ENCODE measurements around the gene HTR3E. TPM values are rescaled to one million over a fixed set of nuclear protein-coding genes. Genes with fewer than 3 reads are reported as not detected.

The HTR3E gene, protein sequence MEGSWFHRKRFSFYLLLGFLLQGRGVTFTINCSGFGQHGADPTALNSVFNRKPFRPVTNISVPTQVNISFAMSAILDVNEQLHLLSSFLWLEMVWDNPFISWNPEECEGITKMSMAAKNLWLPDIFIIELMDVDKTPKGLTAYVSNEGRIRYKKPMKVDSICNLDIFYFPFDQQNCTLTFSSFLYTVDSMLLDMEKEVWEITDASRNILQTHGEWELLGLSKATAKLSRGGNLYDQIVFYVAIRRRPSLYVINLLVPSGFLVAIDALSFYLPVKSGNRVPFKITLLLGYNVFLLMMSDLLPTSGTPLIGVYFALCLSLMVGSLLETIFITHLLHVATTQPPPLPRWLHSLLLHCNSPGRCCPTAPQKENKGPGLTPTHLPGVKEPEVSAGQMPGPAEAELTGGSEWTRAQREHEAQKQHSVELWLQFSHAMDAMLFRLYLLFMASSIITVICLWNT
- not detected in 2 replicates for total RNA-seq

DNA sequence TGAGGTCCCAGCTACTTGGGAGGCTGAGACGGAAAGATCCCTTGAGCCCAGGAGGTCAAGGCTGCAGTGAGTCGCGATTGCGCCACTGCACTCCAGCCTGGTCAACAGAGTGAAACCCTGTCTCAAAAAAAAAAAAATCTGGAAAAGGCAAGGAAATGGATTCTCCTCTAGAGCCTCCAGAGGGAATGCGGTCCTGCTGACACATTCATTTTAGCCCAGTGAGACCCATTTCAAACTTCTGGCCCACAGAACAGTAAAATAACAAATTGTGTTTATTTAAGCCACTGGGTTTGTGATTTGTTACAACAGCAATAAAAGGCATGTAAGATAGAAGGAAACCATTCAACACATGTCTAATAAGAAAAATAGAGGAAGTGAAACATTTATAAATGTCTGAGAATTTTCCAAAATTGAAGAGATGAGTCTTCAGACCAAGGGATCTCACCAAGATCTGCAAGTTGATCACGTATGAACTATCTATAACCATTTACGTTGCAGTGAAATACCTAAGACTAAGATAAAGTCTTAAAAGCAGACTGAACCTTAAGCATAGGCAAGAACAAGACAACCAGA lies at the start of gene HTR3E:
Gene HTR3E (plus strand): TSS at position 254 of the 573 bp plus-strand sequence. CDS start 466 bp downstream, outside the sequence.

DNA sequence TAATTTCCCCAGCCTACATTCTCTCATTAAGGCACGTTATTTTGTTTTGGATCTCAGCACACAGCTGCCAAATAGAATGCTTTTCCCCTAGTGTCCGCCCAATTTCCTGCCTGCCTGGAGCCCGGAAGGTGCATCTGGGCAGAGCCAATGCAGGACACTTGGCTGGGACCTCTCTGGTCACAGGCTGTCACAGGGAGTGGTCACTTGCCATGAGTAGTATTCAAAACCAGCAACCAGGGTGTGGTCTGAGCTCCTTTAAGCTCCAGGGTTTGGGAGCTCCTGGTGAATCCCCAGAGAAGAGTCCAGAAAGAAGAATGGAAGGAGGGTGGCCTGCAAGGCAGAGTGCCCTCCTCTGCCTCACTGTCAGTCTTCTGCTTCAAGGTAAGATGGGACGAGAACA lies 44.1 kb upstream of the HTR3E start, which contains the start of gene HTR3C:
Gene HTR3C (plus strand): TSS at position 281 of the 400 bp plus-strand sequence. CDS start 34 bp downstream, at position 315.

DNA sequence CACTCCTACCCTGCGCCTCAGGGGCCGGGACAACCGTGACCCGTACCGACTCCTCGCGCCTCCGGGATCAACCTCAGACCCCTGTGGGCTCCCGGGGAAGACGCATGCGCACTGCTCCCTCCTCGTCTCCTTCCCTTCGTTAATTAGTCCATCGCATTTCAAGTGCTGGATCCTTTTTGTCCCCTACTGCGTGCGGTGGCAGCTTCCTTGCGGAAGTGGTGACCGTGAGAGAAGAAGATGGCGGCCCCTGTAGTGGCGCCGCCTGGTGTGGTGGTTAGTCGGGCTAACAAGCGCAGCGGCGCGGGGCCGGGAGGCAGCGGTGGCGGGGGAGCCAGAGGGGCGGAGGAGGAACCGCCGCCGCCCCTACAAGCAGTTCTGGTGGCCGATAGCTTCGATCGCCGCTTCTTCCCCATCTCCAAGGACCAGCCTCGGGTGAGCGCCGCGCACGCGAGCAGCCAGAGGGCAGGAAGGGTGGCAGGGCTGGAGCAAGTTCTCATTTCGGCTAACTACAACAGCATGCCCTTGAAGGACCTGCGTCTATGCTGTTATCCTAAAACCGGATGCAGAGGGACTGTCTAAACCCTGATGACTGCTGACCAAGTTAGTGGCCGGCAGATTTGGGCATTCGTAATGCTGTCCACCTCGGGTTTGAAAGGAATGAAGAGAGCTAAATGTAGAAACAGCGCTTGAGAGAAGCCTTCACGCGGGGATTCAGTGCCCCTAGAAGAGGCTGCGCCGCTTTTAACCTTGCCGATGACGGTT lies 38.5 kb downstream of the HTR3E start, which contains the start of gene EIF2B5:
Gene EIF2B5 (plus strand): TSS at position 210 of the 762 bp plus-strand sequence. CDS start 28 bp downstream, at position 238.

DNA sequence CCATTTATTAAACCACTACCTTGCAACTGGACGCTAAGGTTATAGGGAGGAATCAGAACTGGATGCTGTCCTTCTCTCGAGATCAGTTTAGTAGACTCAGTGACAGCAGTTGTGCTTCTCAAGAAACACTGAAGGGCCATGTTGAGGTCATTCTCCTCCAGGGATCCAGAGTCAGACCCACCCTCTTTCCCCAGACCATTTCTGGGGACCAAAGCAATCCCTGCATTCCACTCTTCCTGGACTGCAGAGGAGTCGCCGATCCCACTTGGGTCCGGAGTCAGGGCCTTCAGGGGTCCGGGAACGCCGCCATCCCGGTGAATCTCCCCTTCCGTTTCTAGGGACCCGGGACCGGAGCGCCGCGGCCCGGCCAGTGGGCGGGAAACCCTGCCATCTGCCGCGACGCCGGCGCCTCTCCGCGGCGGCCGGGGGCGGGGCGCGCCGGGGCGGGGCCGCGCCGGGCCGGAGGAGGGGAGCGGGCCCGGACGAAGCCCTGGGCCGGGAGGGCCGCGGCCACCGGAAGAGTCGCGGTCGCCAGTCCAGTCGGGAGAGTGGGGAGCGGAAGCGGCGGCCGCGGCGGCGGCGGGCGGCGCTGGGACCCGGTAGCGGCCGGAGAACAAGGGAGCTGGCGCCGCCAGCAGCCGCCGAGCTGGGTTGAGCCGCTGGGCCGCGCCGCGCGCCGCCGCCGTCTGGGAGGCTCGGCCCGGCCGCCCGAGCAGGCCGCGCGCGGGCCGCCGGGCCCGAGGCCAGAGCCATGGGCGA lies 58.2 kb downstream of the HTR3E start, which contains the start of gene DVL3:
Gene DVL3 (plus strand): TSS at position 493 of the 759 bp plus-strand sequence. CDS start 259 bp downstream, at position 752.

Small RNA genes within 50 kb of the gene (small RNA-seq; reads per million reads assigned to genes)
- gene RF00019 (ENCODE audit: low replicate concordance): not detected

Other genes starting within 250 kb of the HTR3E start
- gene PARL, start 212.2 kb upstream of the HTR3E start, total RNA-seq: 28.5 and 32.2 TPM in 2 replicates
- 16.2 and 19.8 TPM in 2 replicates for gene ABCC5, start 79.2 kb upstream of the HTR3E start, total RNA-seq
- not detected in 2 replicates for gene HTR3D, start 65.3 kb upstream of the HTR3E start, total RNA-seq
- gene HTR3C, start 44.0 kb upstream of the HTR3E start, total RNA-seq: 0.14 TPM in 1 of 2 replicates, not detected in the other
- 26.0 and 39.7 TPM in 2 replicates for gene EIF2B5, start 38.3 kb downstream of the HTR3E start, total RNA-seq
- 58.4 and 68.9 TPM in 2 replicates for gene DVL3, start 58.3 kb downstream of the HTR3E start, total RNA-seq
- gene AP2M1, start 77.8 kb downstream of the HTR3E start, total RNA-seq: 435 and 453 TPM in 2 replicates
- 45.5 and 56.7 TPM in 2 replicates for gene ABCF3, start 89.1 kb downstream of the HTR3E start, total RNA-seq
- not detected in 2 replicates for gene VWA5B2, start 132.5 kb downstream of the HTR3E start, total RNA-seq
- gene ALG3, start 151.9 kb downstream of the HTR3E start, total RNA-seq: 51.4 and 53.7 TPM in 2 replicates
- 4.2 and 6.3 TPM in 2 replicates for gene EEF1AKMT4, start 152.6 kb downstream of the HTR3E start, total RNA-seq
- gene CAMK2N2, start 164.5 kb downstream of the HTR3E start, total RNA-seq: 0.14 and 0.22 TPM in 2 replicates
- gene ECE2, start 179.0 kb downstream of the HTR3E start, total RNA-seq: not detected in 2 replicates
- gene PSMD2, start 202.2 kb downstream of the HTR3E start, total RNA-seq: 330 and 915 TPM in 2 replicates
- 351 and 464 TPM in 2 replicates for gene EIF4G1, start 217.5 kb downstream of the HTR3E start, total RNA-seq
- gene FAM131A, start 240.5 kb downstream of the HTR3E start, total RNA-seq: 7.4 and 23.3 TPM in 2 replicates